ENCODE results near the gene FCAR.
"Not testable (repeated sequence)": the region's sequence is repeated elsewhere in the genome, so short reads cannot be mapped to it uniquely, and the experiment has no call there.

Gene FCAR

GRCh38 chr19:54896036-54896435, 22.0 kb downstream of the FCAR start:
- no peak for DNase-seq

DNA sequence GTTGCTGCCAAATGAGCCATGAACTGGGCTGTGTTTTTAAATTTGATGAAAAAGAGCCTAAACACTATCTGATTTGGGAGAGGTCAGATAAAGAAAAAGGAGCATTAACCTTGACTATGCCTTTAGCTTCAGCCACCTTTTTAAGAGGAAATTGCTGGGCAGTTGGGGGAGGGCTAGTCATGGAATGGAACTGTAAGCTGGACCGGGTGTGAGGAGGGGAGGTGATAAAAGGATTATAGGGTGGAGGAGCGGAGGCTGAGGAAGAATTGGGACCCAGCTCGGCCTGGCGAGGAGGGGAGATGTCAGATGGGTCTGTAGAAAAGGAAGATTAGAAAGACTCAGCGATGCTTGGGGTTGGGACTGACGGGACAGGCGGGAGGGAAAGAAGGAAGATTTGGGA, 24.6 kb downstream of the FCAR start:
- not testable (repeated sequence) for DNase-seq

DNA sequence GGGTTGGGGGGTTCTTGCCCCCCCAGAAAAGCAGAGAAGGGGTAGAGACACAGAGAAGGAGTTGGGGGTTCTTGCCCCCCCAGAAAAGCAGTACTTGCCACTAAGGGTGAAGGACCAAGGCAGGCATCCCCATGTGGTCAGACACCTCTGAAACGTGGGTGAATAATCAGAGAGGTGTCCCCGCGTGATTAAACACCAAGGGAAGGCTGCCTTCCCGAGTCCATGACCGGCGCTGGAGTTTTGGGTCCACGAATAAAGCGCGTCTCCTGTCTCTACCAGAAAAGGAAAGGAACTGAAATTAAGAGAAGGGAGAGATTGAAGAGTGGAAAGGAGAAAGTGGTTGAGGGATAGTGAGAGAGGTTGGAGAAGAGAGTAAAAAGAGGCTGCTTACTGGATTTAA, 25.6 kb downstream of the FCAR start:
- not testable (repeated sequence) for DNase-seq

DNA sequence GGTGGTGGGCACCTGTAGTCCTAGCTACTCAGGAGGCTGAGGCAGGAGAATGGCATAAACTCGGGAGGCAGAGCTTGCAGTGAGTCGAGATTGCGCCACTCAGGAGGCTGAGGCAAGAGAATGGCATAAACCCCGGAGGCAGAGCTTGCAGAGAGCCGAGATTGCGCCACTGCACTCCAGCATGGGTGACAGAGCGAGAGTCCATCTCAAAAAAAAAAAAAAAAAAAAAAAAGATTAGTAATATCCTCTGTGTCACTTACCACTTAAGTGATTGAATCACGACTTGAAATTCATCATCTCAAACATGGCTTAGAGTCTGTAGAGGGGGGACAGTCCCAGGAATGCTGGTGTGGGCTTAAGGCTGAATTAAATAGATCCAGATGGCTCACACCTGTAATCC, 27.1 kb downstream of the FCAR start:
- DNase-seq: not testable (repeated sequence)

DNA sequence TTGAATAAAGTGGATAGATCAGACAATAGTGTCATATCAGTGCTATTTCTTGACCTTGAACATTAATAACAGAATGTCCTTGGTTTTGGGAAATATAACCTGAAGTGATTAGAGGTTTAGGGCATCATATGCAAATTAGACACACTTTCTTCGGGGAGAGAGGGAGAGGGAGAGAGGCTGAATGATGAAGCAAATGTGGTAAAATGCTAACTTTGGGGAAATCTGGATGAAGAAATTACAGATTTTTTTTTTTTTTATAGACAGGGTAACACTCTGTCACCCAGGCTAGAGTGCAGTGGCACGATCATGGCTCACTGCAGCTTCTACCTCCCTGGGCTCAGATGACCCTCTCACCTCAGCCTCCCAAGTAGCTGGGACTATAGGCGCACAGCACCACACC, 28.0 kb downstream of the FCAR start:
- DNase-seq: no peak

GRCh38 chr19:54903303-54903702, 29.3 kb downstream of the FCAR start:
- no peak for DNase-seq

GRCh38 chr19:54904261-54904660, 30.2 kb downstream of the FCAR start:
- not testable (repeated sequence) for DNase-seq

DNA sequence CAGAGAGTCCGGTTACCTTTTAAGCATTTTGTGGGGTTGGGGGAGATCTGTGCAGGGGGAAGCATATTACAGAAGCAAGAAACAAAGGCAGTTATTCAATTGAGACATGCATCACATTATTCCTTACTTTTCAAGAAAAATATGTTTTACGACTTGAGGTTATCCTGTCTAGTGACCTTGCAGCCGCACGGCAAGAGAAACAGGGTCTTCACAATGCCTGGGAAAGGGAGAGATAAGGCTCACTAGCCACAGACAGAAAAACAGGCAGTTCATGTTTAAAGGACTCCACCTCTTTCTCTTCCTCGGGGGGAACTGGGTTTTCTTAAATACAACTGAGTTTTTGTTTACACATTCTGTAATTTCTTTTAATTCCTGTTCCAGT, 31.4 kb downstream of the FCAR start:
- DNase-seq: no peak

- no peak for DNase-seq
Measured at GRCh38 chr19:54905803-54906511, 31.9 kb downstream of the FCAR start, which contains the start of gene NCR1. TSS of gene NCR1 (plus strand) at chr19:54906148. CDS start at chr19:54906188, 40 bp downstream.

GRCh38 chr19:54906819-54907218, 32.8 kb downstream of the FCAR start:
- DNase-seq: no peak

GRCh38 chr19:54907899-54908298, 33.9 kb downstream of the FCAR start:
- DNase-seq: not testable (repeated sequence)

DNA sequence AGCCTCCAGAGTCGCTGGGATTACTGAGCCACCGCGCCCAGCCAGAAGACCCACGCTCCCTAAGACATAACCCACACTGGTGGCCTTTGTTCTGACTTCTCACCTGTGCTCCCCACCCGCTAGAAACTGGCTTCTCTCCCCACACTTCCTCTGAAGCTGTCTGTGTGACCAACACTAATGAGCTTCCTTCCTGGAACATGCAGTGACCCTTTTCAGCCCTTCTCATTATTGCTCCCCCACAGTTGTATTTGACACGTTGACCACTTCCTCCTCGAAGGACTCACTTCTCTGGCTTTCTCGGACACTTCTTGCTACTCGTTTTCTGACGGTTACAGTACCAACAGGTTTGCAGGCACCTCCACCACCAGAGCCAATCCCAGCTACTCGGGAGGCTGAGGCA, 42.8 kb downstream of the FCAR start:
- DNase-seq: no peak

GRCh38 chr19:54918499-54918898, 44.5 kb downstream of the FCAR start:
- DNase-seq: no peak

- DNase-seq: not testable (repeated sequence)
Measured at GRCh38 chr19:54919646-54920563, 45.9 kb downstream of the FCAR start.

GRCh38 chr19:54921082-54921481, 47.0 kb downstream of the FCAR start:
- no peak for DNase-seq

DNA sequence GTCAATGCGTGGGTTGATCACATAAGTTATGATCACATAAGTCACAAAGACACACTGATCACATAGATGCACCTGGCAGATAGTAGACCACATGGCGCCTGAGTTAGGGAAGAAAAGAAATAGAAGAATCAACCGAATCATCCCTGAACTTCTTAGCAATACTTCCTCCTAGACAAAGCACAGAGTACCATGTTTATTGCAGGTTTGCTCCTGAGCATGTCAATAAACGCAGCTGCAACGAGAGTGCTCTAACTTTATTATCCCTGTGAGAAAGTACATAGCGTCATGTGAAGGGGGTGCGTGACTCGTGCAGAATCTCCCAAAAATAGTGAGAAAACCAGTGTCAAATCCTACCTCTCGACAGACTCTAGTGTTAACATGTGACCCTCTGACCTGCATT, 49.2 kb downstream of the FCAR start:
- no peak for DNase-seq

- DNase-seq: no peak
Measured at GRCh38 chr19:54928299-54928698, 54.3 kb downstream of the FCAR start.

GRCh38 chr19:54937926-54938325, 63.9 kb downstream of the FCAR start:
- no peak for DNase-seq

DNA sequence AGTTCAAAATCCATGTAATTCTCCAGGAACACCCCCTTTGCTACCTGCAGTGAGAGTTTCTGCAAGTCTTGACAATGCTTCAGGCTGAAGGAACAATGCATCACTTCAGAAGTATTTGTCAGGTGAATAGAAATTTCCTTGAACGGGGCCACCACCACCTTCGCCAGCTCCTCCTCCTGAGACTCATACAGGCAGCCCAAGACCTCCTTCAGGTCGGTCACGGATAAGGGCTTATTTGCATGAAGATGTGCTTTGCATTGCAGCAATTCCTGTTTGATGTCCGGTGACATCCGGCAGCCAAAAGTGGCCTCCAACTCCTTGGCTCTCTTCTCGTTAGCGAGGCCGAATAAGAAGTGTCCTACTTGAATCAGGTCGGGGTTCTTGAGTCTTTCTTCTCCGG, 64.9 kb downstream of the FCAR start:
- DNase-seq: no peak

DNA sequence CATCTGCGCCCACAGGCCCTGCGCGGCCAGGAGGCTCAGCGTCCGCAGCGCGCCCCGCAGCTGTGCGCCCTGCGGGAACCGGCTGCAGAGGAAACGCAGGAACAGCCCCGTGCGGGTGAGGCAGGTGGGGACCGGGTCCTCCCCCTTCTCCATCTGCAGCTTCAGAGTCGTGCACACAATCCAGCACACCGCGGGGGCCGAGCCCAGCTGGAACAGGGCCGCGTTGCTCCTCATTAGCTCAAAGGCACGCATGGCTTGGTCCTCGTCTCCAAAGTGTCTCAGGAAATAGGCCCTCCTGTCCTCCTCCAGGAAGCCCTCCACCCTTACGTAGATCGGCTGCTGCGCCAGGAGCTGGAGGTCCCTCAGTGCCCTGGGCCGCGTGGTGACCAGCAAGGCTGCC, 65.5 kb downstream of the FCAR start:
- not testable (repeated sequence) for DNase-seq

Measured in COR-L47 (cell line).